Calu3 (cell line): Measurements from ENCODE around the gene ARMH1. TPM values are rescaled to one million over a fixed set of nuclear protein-coding genes. Genes with fewer than 3 reads are reported as not detected.

ENCODE experiments used
- BruUV-seq: library from RNA; stranded (reverse); fragments of 400-500 nt; replicated peaks from 2 replicates; lab custom pipeline; 2021; lab: Mats Ljungman, UMichigan
- CTCF ChIA-PET: fragments of 300-600 bp; sonication (Branson Sonifier 250); formaldehyde crosslinking; loops from one replicate; lab custom pipeline; 2022; ENCODE audit warnings: antibody characterized with exemption; lab: Charles Lee
- DNase-seq: peaks from one replicate; pipeline ENCODE4 v3.0.0; 2022
- H3K27ac Mint-ChIP-seq: one replicate; pipeline ENCODE4 v1.8.0; 2022; ENCODE audit warnings: mixed read lengths; ENCODE audit not compliant: unreplicated experiment
- H3K27me3 Mint-ChIP-seq: one replicate; pipeline ENCODE4 v1.8.0; 2022; ENCODE audit warnings: mixed read lengths; ENCODE audit not compliant: unreplicated experiment
- H3K36me3 Mint-ChIP-seq: one replicate; pipeline ENCODE4 v1.8.0; 2022; ENCODE audit warnings: mild to moderate bottlenecking, moderate library complexity, mixed read lengths; ENCODE audit not compliant: insufficient read depth, unreplicated experiment
- H3K4me1 Mint-ChIP-seq: one replicate; pipeline ENCODE4 v1.8.0; 2022; ENCODE audit warnings: mild to moderate bottlenecking, low read depth, mixed read lengths; ENCODE audit not compliant: unreplicated experiment
- H3K4me3 Mint-ChIP-seq: one replicate; pipeline ENCODE4 v1.8.0; 2022; ENCODE audit warnings: mild to moderate bottlenecking, low read depth, moderate library complexity, mixed read lengths; ENCODE audit not compliant: unreplicated experiment
- H3K9me3 Mint-ChIP-seq: one replicate; pipeline ENCODE4 v1.8.0; 2022; ENCODE audit warnings: low read depth, mixed read lengths; ENCODE audit not compliant: unreplicated experiment
- CTCF ChIP-seq: fragments of 200-600 bp; IDR thresholded peaks from one replicate; pipeline ENCODE4 v1.8.0; 2022; ENCODE audit warnings: antibody characterized with exemption; ENCODE audit not compliant: unreplicated experiment
- intact Hi-C: fragments of 100-400 bp; cut with micrococcal nuclease; formaldehyde crosslinking; loops from one replicate; pipeline ENCODE4 v1.10.0; 2022; ENCODE audit not compliant: unreplicated experiment
- total RNA-seq: library from RNA; stranded (reverse); gene quantifications from 2 replicates; pipeline ENCODE4 v1.2.3, GENCODE V29; 2022

ARMH1 gene
- total RNA-seq, 1 experiment from 2014 or later = 5.8 TPM

GRCh38 chr1:44723496-44724295, 49.2 kb downstream of the ARMH1 start:
- CTCF ChIA-PET = no interaction called here
- peaks cover 25% of the 10 kb centered on the region for H3K36me3 Mint-ChIP-seq
- H3K4me3 Mint-ChIP-seq = no peak overlapping the region
- H3K27ac Mint-ChIP-seq = peak overlapping the region; percentile 52
- peaks cover 30% of the 10 kb centered on the region for H3K4me1 Mint-ChIP-seq
- intact Hi-C loops = no loop called here
- TF ChIP-seq CTCF = no peak
- H3K9me3 Mint-ChIP-seq = no peaks in the 10 kb centered on the region
- no peaks in the 10 kb centered on the region for H3K27me3 Mint-ChIP-seq
- no TSS peak for BruUV-seq
- no peak for DNase-seq

GRCh38 chr1:44724296-44724954, 49.9 kb downstream of the ARMH1 start:
- H3K27ac Mint-ChIP-seq = no peak overlapping the region
- no peaks in the 10 kb centered on the region for H3K9me3 Mint-ChIP-seq
- BruUV-seq = no TSS peak
- intact Hi-C loops = no loop called here
- peaks cover 32% of the 10 kb centered on the region for H3K4me1 Mint-ChIP-seq
- DNase-seq = no peak
- H3K27me3 Mint-ChIP-seq = no peaks in the 10 kb centered on the region
- H3K36me3 Mint-ChIP-seq = peaks cover 29% of the 10 kb centered on the region
- TF ChIP-seq CTCF = no peak
- CTCF ChIA-PET = no interaction called here
- H3K4me3 Mint-ChIP-seq = no peak overlapping the region

- DNase-seq = no peak
- Mint-ChIP-seq H3K27me3 (no peaks in the 10 kb centered on the region), H3K4me1 (peaks cover 28% of the 10 kb centered on the region), H3K27ac (no peak overlapping the region), H3K36me3 (peaks cover 31% of the 10 kb centered on the region), H3K4me3 (no peak overlapping the region), H3K9me3 (no peaks in the 10 kb centered on the region)
- CTCF ChIA-PET = interaction anchor here (0.7 kb wide), 1 partner anchor 921 kb away, joined by 9 read pairs; no protein-coding TSS in a partner anchor
- intact Hi-C loops = no loop called here
- TF ChIP-seq CTCF = no peak
- BruUV-seq = no TSS peak
Measured at GRCh38 chr1:44724955-44725698, 50.6 kb downstream of the ARMH1 start.

- Mint-ChIP-seq H3K4me3 (peak within 1 kb of the TSS; percentile 58), H3K27ac (peak within 1 kb of the TSS; percentile 100), H3K27me3 (no peaks in the 10 kb centered on the region), H3K9me3 (no peaks in the 10 kb centered on the region), H3K36me3 (peaks cover 20% of the 10 kb centered on the region), H3K4me1 (peaks cover 19% of the 10 kb centered on the region)
- CTCF ChIA-PET = interaction anchor here (1.0 to 1.7 kb wide), 4 partner anchors 9 to 573 kb away, joined by 3 to 11 read pairs (median 4); no protein-coding TSS in a partner anchor
- TSS peak; percentile 100 for BruUV-seq
- peak; percentile 74 for TF ChIP-seq CTCF
- DNase-seq = peak; percentile 96
- intact Hi-C loops = loop anchor here (1.0 kb wide), 1 partner anchor 8 kb away; the partner anchor contains the start of gene KIF2C
Measured at GRCh38 chr1:44730741-44731512, 56.4 kb downstream of the ARMH1 start, which contains the start of gene RNU5D-1. Gene RNU5D-1, minus strand, starts transcription at chr1:44731170.
